KOPT-K1 (cell line): ENCODE results near the gene SAMHD1.
"Not testable (repeated sequence)": the region's sequence is repeated elsewhere in the genome, so short reads cannot be mapped to it uniquely, and the experiment has no call there.

Experiments used
- H3K27ac ChIP-seq: fragments of 200-600 bp; sonication (generic); 2 replicates; pipeline ENCODE4 v1.5.1; 2016; ENCODE audit warnings: antibody characterized with exemption, mild to moderate bottlenecking, low read depth, low read length; ENCODE audit not compliant: poor library complexity, severe bottlenecking
- H3K36me3 ChIP-seq: fragments of 200-600 bp; sonication (generic); 2 replicates; pipeline ENCODE4 v1.5.1; 2017; ENCODE audit warnings: antibody characterized with exemption, mild to moderate bottlenecking, low read length, moderate library complexity; ENCODE audit not compliant: insufficient read depth
- H3K9me3 ChIP-seq: fragments of 200-600 bp; sonication (generic); 2 replicates; pipeline ENCODE4 v1.5.1; 2017; ENCODE audit warnings: antibody characterized with exemption, low read length, mild to moderate bottlenecking; ENCODE audit not compliant: insufficient read depth, poor library complexity, severe bottlenecking

SAMHD1 gene

DNA sequence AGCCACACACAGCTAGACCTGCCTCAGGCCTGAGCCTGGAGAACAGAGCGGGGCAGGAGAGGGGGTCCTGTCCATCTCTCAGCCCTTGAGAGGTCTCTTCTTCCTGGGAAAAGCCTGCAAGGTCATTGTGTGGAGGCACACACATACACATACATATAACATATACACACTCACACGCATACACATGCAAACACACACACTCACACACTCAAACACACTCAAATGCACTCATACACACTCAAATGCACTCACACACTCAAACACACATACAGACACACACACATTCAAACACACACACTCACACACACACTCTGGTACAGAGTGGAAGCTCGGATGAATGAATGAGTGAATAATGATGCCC lies 75.1 kb downstream of the SAMHD1 start:
- Histone ChIP-seq H3K9me3 (no peaks in the 10 kb centered on the region), H3K36me3 (no peaks in the 10 kb centered on the region), H3K27ac (no peak overlapping the region)

DNA sequence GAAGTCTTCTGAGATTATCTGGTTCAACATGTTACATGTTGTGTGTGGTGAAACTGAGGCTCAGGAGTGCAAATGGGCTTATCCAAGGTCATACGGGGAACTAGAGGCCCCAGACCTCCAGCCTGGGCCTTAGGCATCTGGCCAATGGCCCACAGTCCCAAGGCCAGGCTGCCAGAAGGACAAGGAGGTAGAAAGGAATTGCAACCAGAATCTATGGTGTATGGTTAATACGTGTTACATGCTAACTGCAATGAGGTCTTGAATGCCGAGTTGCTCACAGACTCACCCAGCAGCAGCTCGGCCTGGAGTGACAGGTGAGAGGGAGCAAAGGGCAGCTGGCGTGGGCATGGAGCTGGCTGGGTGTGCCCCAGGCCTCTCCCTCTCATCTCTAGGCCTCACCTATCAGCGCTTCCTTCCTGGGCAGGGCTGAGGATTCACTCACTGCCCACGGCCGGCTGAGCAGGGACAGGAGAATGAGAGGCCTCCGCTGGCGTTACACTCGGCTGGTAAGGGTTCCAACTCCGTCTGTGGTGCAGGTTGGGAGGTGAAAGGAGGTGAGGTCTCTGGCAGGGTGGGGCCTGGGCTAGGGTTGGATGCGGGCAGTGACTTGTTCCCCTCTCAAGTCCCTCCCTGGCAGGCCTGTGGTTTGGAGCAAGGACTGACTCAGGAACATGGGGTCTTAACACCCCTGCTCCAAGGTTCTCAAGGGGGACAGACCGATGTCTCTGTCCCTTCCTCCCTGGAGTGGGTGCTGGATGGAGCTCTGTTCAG lies 75.6 kb downstream of the SAMHD1 start, which contains the start of gene TLDC2:
Gene TLDC2, plus strand, starts transcription at position 437 of the 771 bp plus-strand sequence. Its CDS starts 37 bp downstream, at position 474.
- Histone ChIP-seq H3K27ac (no peak within 1 kb of the TSS), H3K36me3 (no peaks in the 10 kb centered on the region)

DNA sequence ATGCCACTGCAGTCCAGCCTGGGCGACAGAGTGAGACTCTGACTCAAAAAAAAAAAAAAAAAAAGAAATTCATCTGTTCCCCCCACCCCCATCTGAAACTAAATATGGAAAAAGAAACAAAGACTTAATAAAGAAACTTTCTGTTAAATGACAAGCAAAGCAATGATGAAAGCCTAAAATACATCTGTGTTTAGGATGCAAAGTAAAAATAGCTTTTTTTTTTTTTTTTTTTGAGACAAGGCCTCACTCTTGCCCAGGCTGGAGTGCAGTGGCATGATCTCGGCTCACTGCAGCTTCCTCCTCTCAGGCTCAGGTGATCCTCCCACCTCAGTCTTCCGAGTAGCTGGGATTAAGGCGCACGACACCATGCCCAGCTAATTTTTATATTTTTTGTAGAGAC lies 76.4 kb downstream of the SAMHD1 start:
- not testable (repeated sequence) for H3K36me3 ChIP-seq, H3K9me3 ChIP-seq, H3K27ac ChIP-seq

More for the DNA sequence above, 75.6 kb downstream of the SAMHD1 start, which contains the start of gene TLDC2:
- H3K9me3 ChIP-seq: no peaks in the 10 kb centered on the region

DNA sequence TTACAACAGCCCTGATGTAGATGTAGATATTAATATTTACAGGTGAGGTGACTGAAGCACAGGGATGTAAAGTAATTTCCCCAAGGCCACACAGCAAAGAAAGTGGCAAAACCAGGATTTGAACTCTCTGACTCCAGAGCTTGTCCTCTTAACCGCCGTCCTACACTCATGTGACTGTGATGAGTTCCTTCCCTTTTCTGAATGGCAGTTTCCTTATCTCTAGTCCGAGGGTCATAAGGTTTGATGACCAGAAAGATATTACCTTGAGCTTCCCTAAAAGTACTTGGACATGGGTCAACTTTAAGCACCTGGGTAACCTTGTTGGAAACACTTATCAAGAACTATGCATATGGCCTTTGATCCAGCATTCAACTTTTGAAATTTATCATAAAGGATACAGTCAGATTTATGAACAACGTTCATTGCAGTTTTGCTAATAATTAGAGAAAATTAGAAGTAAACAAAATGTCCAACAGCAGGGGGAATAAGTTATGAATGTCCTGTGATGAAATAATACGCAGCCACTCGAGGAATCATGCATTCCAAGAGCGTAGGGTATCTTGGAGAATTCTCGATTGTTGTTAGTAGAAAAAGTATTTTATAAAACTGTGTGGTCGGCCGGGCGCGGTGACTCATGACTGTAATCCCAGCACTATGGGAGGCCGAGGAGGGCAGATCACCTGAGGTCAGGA lies 77.9 kb downstream of the SAMHD1 start:
- H3K36me3 ChIP-seq: no peaks in the 10 kb centered on the region
- H3K9me3 ChIP-seq: no peaks in the 10 kb centered on the region

DNA sequence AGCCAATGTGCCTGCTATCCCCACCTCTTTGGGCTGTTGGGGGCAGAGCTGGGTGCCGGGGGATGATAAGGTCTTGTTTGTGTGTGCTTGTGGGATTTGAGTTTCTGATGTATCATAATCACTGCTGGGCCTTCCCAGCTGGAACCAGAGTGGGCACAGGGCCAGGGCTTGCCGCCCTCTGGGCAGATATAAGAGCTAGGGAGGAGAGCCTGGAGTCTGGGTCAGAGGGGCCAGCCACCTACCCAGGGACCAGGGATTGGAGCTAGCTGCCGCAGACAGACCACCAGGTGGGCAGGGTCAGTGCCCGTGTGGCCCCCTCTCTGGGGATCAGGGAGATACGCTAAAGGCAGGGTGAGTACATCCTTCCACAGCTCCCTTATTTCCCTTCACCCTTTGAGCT lies 78.7 kb downstream of the SAMHD1 start:
- no peaks in the 10 kb centered on the region for H3K36me3 ChIP-seq
- H3K27ac ChIP-seq: no peak overlapping the region
- no peaks in the 10 kb centered on the region for H3K9me3 ChIP-seq

More for the DNA sequence above, 77.9 kb downstream of the SAMHD1 start:
- H3K27ac ChIP-seq: no peak overlapping the region

DNA sequence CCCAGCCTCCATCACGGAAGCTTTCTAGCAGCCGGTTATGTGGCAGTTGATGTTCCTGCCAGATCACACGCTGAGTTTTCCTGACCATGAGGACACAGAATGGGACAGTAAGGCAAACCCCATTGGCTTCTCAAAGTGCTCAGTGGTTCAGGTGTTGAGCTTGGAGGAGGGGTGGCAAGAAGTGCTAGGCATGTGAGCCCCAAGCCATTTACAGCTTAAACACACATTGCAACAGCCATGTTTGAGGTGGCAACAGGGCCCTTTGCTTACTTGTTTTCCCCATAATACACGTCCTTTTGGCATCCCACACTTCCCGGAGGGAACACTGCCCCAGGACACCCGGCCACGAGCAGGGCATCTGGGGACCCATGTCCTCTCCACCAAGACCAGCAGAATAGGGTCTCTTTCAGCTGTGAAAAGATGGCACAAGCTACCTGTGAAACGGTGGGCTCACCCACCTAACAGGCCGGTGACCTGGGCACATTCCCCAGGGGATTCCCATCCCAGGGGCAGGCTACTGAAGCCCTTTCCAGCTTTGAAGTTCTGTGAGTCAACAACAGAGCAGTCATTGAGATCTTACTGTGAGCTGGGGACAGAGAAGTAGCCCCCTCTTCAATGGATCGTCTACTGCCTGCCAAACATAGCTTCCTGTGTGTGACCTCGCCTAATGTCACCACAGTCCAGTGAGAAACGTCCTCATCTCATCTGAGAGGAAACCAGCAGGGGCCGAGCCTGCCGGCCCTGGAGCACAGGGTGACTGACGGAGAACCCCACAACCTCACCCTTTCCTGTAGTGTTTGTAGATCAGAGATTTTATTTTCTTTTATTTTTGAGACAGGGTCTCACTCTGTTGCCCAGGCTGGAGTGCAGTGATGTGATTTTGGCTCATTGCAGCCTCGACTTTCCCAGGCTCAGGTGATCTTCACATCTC lies 79.6 kb downstream of the SAMHD1 start:
- Histone ChIP-seq H3K27ac (no peak overlapping the region), H3K9me3 (no peaks in the 10 kb centered on the region)

DNA sequence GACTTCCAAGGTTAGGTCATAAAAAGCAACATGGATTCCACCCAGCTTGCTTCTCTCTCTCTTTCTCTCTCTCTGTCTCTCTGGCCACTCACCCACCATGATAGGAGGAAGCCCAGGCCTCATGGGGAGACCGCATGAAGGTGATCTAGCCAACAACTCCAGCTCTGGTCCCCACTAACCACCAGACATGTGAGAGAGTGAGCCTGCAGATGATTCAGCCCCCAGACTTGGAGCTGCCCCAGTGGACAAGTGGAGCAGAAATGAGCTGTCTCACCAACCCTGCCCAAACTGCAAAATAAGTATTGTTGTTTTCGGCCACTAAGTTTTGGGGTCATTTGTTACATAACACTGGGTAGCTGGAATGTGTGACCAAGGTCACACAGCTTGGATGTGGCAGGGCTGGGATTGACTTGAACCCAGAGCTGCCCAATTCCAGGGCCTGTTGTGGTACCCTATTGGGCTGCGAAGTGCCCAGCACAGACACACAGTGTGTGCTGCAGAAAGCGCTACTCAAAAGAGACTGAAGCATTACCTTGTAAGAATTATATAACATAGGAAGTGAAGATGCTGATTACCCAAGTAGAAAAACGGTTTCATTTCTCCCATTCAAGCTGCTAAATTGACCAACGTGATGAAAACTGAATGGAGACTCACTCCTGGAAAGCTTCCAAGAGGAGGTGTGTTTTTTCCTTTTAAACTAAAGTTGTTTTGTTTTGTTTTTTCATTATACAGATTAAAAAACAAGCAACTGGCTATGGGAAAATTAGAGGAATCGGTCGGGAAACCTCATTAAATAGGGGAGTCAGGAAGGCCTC lies 84.6 kb downstream of the SAMHD1 start:
- Histone ChIP-seq H3K27ac (no peak overlapping the region), H3K36me3 (no peaks in the 10 kb centered on the region), H3K9me3 (no peaks in the 10 kb centered on the region)

More for the DNA sequence above, 79.6 kb downstream of the SAMHD1 start:
- H3K36me3 ChIP-seq: no peaks in the 10 kb centered on the region

DNA sequence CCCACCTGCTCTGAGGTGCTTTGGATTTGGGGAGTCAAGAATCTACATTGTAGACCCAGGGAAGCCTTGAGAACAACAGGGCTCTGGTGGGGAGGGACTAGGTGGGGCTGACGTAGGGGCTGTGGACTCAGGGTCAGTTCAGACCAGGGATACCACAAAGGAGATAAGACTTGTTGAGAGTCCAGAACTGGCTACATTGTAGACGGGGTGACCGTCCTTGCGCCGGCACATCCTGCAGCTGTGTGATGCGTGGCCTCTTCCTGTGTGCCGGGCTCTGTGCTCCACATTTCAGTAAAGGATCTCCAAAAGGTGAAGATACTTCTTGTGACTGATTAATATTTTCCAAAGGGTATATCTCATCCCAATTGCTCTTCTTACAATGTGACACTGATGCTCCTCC lies 85.3 kb downstream of the SAMHD1 start:
- H3K27ac ChIP-seq: no peak overlapping the region
- no peaks in the 10 kb centered on the region for H3K36me3 ChIP-seq
- no peaks in the 10 kb centered on the region for H3K9me3 ChIP-seq

DNA sequence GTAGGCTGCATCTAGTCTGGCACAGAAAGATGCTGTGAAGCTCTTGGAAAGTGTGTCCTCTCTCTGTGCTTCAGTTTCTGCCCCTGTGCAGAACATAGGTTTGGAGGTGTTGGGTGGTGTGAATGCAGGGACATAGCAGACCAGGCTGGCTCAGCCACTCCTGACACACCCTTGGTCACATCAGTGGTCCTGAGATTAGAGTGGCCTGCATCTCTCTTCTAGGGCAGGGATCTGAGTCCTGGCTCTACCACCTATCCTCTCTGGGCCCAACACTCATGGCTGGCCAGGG lies 85.7 kb downstream of the SAMHD1 start:
- Histone ChIP-seq H3K9me3 (no peaks in the 10 kb centered on the region), H3K27ac (no peak overlapping the region)

DNA sequence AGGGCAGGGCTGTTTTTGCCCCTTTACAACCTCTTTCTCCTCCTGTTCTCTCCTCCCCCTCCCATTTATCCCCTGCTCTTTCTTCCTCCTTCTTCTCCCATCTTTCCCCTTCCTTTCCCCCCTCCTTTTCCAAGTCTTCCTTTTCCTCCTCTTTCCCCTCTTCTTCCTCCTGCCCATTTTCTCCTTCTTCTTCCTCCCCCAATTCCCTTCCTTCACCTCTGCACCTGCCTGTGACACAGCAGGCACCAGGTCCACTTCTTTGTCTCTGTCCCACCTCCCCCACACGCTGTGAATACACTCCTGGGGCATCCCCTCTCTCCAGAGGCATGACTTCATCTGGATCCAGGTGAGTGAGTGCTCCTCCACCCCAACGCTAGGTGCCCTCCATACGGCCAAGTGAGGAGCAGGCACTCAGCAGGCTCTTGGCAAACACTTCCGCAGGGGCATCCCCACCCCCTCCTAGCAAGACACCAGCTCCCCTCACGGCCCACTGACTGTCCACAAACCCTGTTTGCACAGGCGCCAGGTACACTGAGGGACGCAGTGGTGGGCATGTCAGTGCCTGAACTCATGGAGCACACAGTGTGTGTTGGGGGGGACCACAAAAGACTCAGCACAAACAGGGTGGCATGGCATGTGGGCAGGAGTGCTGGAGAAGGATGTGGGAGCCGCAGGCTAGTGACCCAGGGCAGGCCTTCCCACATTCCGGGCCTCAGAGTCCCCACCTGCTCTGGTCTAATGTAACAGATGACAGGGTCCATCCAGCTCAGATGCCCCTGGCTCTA lies 86.2 kb downstream of the SAMHD1 start:
- H3K27ac ChIP-seq: no peak overlapping the region
- no peaks in the 10 kb centered on the region for H3K9me3 ChIP-seq
- no peaks in the 10 kb centered on the region for H3K36me3 ChIP-seq

More for the DNA sequence above, 85.7 kb downstream of the SAMHD1 start:
- no peaks in the 10 kb centered on the region for H3K36me3 ChIP-seq

DNA sequence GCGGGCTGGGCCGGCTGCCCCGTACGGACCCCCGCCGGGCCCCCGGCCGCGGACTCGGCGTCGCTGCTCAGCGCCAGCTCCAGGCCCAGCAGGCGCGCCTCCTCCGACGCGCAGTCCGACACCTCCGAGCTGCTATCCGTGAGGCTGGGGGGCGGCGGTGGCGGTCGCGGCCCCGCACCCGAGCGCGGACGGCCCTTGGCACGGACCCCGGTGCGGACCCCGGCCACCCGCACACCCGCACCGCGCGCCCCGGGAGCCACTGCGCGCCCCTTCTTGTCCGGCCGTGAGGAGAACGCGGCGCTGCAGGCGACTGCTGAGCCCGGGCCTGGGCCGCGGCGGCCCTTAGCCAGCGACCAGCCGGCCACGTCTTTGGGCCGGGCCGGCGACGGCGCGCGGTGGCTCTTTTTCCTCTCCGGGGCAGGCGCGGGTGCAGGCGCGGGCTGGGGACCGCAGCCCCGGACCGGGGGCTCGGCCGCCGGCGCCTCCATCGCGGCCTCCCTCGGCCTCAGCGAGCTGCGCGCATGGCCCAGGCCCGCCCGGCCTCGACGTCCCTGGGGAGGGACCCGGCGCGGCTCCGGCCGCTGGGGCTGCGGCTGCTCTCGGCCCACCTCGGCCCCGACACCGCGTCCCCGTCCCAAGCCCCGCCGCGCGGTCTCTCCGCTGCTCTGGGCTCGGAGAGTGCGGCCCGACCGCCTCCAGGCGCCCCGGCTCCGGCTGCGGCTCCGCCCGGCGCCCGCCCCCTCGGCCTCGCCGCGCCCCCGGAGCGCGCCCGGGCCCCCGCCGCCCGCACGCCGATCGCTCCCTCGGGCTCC lies 88.4 kb downstream of the SAMHD1 start:
- Histone ChIP-seq H3K27ac (peak overlapping the region; percentile 68), H3K36me3 (no peaks in the 10 kb centered on the region), H3K9me3 (no peaks in the 10 kb centered on the region)

DNA sequence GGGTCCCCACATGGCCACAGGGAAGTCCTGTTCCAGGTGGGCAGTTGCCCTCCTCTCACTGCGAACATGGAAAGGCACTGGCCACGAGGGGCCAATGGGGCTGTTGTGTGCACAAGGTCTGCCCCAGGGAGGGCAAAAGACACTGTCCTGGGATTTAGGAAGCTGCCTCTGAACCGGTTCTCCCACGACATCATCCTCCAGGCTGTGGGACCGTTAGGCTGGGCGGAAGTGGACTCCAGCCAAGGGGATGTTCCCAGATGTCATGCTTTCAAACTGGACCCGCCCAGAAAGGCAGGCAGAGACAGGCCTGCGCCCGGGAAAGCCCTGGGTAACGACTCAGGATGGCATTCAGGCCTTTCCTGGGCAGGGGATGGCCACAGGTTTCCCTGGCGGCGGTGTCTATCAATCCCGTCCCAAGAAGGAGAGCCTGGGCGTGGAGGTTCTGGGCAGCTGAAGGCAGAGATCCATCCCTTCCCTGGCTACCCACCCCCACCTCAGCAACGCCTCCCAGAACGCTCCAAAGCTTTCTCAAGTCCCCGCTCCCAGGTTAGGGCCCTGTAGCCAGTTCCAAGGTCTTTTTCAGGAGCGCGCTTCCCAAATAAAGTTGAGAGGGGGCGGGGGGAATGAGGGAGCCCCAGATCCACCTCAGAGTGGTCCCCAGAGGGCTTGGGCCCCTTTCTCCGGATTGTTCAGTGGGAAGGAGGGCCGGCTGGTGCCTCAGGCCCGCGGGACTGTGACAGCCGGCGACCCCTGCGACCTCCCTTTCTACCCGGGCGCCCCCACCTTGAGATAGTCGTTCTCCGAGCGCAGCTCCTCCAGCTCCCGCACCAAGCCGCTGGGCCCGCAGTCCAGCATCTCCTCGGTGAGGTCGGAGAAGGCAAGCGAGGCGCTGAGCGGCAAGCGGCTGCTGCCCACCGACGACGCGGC lies 89.4 kb downstream of the SAMHD1 start:
- no peaks in the 10 kb centered on the region for H3K9me3 ChIP-seq
- H3K36me3 ChIP-seq: no peaks in the 10 kb centered on the region
- H3K27ac ChIP-seq: no peak overlapping the region

DNA sequence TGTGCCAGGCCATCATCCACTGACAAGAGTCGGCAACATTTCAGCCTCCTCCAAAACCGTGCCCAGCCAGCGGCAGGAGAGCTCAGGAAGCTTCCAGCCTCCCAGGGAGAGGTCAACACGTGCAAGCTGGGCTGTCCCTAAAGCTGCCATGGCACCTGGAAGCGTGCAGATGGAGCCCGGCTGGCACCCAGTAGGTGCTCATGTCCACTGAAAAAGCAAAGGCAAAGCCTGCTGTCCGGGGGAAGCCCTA lies 90.0 kb downstream of the SAMHD1 start:
- H3K27ac ChIP-seq: no peak overlapping the region
- H3K36me3 ChIP-seq: no peaks in the 10 kb centered on the region

More for the DNA sequence above, 90.0 kb downstream of the SAMHD1 start:
- no peaks in the 10 kb centered on the region for H3K9me3 ChIP-seq
